OCI-LY1 (cell line): ENCODE results near the gene COL20A1.

Source experiments
- EZH2 ChIP-seq: fragments of 200-600 bp; sonication (generic), shearing (Covaris generic); IDR thresholded peaks from 2 replicates; pipeline ENCODE4 v1.8.0; 2017; ENCODE audit warnings: borderline replicate concordance, mixed run types, mild to moderate bottlenecking, antibody characterized with exemption, low read length, moderate library complexity, mixed read lengths
- TF ChIP-seq, protein P1 (sequence below): fragments of 200-600 bp; sonication (generic), shearing (Covaris generic); IDR thresholded peaks from 2 replicates; pipeline ENCODE4 v1.5.1; 2017; ENCODE audit warnings: mild to moderate bottlenecking, antibody characterized with exemption, low read length, moderate library complexity, mixed read lengths

DNA sequence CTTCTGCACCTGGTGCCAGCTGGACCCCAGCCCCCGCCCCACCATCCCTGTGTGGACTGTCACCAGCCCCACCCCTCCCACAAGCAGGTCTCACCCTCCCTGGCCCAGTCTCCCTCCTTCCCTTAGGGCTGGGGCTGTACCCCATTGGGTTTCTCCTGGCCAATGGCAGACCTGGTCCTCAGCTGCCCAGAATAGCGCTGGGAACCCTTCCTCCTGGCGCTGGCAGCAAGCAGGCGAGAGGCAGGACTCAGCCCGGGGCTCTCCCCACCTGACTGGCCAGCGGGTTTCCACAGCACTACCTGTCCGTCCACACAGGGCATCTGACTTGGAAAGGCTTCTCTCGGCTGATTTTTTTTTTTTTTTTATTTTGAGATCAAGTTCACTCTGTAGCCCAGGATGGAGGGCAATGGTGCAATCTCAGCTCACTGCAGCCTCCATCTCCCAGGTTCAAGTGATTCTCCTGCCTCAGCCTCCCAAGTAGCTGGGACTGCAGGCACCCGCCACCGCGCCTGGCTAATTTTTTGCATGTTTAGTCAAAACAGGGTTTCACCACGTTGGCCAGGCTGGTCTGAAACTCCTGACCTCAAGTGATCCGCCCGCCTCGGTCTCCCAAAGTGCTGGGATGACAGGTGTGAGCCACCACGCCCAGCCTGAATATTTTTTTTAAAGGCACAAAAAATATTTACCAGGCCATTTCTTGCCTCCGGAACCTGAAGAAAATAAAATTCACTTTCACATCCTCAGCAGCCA lies 89.7 kb downstream of the COL20A1 start:
- TF ChIP-seq, protein P1, sequence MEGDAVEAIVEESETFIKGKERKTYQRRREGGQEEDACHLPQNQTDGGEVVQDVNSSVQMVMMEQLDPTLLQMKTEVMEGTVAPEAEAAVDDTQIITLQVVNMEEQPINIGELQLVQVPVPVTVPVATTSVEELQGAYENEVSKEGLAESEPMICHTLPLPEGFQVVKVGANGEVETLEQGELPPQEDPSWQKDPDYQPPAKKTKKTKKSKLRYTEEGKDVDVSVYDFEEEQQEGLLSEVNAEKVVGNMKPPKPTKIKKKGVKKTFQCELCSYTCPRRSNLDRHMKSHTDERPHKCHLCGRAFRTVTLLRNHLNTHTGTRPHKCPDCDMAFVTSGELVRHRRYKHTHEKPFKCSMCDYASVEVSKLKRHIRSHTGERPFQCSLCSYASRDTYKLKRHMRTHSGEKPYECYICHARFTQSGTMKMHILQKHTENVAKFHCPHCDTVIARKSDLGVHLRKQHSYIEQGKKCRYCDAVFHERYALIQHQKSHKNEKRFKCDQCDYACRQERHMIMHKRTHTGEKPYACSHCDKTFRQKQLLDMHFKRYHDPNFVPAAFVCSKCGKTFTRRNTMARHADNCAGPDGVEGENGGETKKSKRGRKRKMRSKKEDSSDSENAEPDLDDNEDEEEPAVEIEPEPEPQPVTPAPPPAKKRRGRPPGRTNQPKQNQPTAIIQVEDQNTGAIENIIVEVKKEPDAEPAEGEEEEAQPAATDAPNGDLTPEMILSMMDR, result no peak
- TF ChIP-seq EZH2, result no peak
